Measurements from ENCODE around the gene SNX14. TPM values are rescaled to one million over a fixed set of nuclear protein-coding genes. Genes with fewer than 3 reads are reported as not detected.

The SNX14 gene
- total and polyA plus RNA-seq, 2 donors (not counting 3 experiments of a cell fraction or from before 2014, with no cell fraction given): 41.3 to 74.3 TPM

- CTCF ChIA-PET: no interaction called here
- dilution Hi-C loops (cut with MboI; ENCODE audit: extremely low pct_ligation_motif_present, low sequenced_read_pairs) (no loop called here), intact Hi-C loops (cut with micrococcal nuclease) (no loop called here)
- H4K20me1 ChIP-seq (replicated peaks; ENCODE audit: control insufficient read depth, extremely low read depth, insufficient read depth, low read length): peaks cover 3% of the 10 kb centered on the region
- no peak overlapping the region for H3K4me3 ChIP-seq (replicated peaks in 1 of 3; ENCODE audit: insufficient read depth in 1 of 3, low read depth in 1 of 3, low read length in 3 of 3)
- POLR2A ChIA-PET: no interaction called here
- no peaks in the 10 kb centered on the region for H3K27me3 ChIP-seq (ENCODE audit: control insufficient read depth in 2 of 2, insufficient read depth in 2 of 2, low read length in 2 of 2)
- DNase-seq (ENCODE audit: low read depth, low spot score) (no peak), FAIRE-seq (no peak)
- no peak overlapping the region for H2AFZ ChIP-seq (ENCODE audit: low read depth, low read length)
- no peak overlapping the region for H3K27ac ChIP-seq (ENCODE audit: insufficient read depth, low read depth, low read length)
- H3K9me3 ChIP-seq (replicated peaks; ENCODE audit: control insufficient read depth, insufficient read depth, low read length): no peaks in the 10 kb centered on the region
- no peaks in the 10 kb centered on the region for H3K9me1 ChIP-seq (replicated peaks; ENCODE audit: control insufficient read depth, extremely low read depth, insufficient read depth, low read length)
- no peak overlapping the region for H3K9ac ChIP-seq (replicated peaks; ENCODE audit: extremely low read depth, insufficient read depth, low read length)
- H3K4me2 ChIP-seq (ENCODE audit: insufficient read depth, low read length): no peak overlapping the region
- no peak for TF ChIP-seq EZH2 (IDR thresholded peaks at IDR 0.05; ENCODE audit: borderline replicate concordance, low read depth, low read length, severe bottlenecking)
- no peak for TF ChIP-seq CTCF (IDR thresholded peaks at IDR 0.05; ENCODE audit: extremely low read depth in 1 of 2, insufficient read depth in 1 of 2, low read depth in 1 of 2, low read length in 2 of 2)
- TF ChIP-seq MYC (IDR thresholded peaks at IDR 0.05; ENCODE audit: low read depth, low read length): no peak
- no peak for TF ChIP-seq JUN (IDR thresholded peaks at IDR 0.05; ENCODE audit: borderline replicate concordance, insufficient read depth, insufficient read length, low read depth)
- no peak for TF ChIP-seq GATA2 (IDR thresholded peaks at IDR 0.05; ENCODE audit: insufficient read depth, insufficient read length, low read depth, low read length)
- TF ChIP-seq FOS (IDR thresholded peaks at IDR 0.05; ENCODE audit: borderline replicate concordance, insufficient read depth, low read length): no peak
- TF ChIP-seq MAX (IDR thresholded peaks at IDR 0.05; ENCODE audit: insufficient read depth, insufficient read length): no peak
- no peak for TF ChIP-seq POLR2A (IDR thresholded peaks at IDR 0.05; ENCODE audit: low read depth, low read length)
- no peak for TF ChIP-seq POLR2AphosphoS5 (IDR thresholded peaks at IDR 0.05; ENCODE audit: insufficient read depth, low read depth, low read length)
- H3K79me2 ChIP-seq (ENCODE audit: control insufficient read depth, insufficient read depth, low read length): peaks cover 39% of the 10 kb centered on the region
- BruUV-seq (replicated peaks): no TSS peak
- H3K36me3 ChIP-seq (ENCODE audit: control insufficient read depth in 2 of 2, extremely low read depth in 1 of 2, insufficient read depth in 2 of 2, low read length in 2 of 2): peaks cover 20 to 45% of the 10 kb centered on the region in 2 experiments
- H3K4me1 ChIP-seq (ENCODE audit: control insufficient read depth, extremely low read depth, insufficient read depth, low read length): no peaks in the 10 kb centered on the region
Measured at GRCh38 chr6:85612690-85613474, 19.2 kb upstream of the SNX14 start.

All from endothelial cell of umbilical vein (primary cell).